Measurements from ENCODE around the gene ORM1. TPM values are rescaled to one million over a fixed set of nuclear protein-coding genes. Genes with fewer than 3 reads are reported as not detected.

ORM1 gene
- total RNA-seq, 1 experiment from 2014 or later: 4.4 TPM

DNA sequence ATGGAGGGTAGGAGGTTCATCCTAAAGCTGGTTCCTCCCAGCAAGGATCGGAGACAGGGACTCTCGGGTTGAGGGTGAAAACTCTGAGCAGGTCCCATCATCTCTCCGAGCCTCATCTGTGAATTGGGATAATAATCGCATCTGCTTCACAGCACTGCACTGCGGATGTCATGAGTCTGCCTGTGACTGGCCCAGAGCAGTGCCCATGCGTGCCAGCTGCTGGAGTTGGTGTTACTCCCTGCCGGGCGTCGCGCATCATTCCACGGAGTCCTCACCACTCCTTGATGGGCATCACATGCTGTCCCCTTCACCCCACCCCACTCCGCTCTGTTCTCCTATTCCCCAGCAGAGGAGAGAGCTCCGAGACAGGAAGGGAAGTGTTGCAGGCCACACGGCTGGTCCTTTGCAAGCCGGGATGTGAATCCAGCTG is 35.1 kb upstream of the ORM1 start:
- Histone ChIP-seq H3K27me3 (ENCODE audit: insufficient read depth, low read length) (no peaks in the 10 kb centered on the region), H2BK20ac (ENCODE audit: low read depth, low read length, poor library complexity, severe bottlenecking) (no peak overlapping the region), H3K27ac (ENCODE audit: insufficient read length, low read depth, low read length) (no peak overlapping the region), H3K4me1 (ENCODE audit: insufficient read depth, low read length) (0 out of 2 replicates have a peak, but pooled peaks cover 3% of the 10 kb centered on the region), H3K18ac (ENCODE audit: insufficient read length, low read depth, low read length) (peak overlapping the region; percentile 59), H4K91ac (ENCODE audit: insufficient read length, low read depth, low read length) (no peak overlapping the region), H4K20me1 (ENCODE audit: control insufficient read depth, insufficient read depth, insufficient read length) (no peaks in the 10 kb centered on the region), H4K5ac (ENCODE audit: insufficient read length, low read depth, low read length) (no peak overlapping the region), H3K23me2 (ENCODE audit: insufficient read length, low read depth, low read length, poor library complexity, severe bottlenecking) (no peaks in the 10 kb centered on the region), H2BK15ac (ENCODE audit: low read depth, low read length) (no peak overlapping the region), H3K14ac (ENCODE audit: insufficient read depth, low read length) (peak overlapping the region; percentile 62), H3T11ph (ENCODE audit: low read length) (no peak overlapping the region), H4K8ac (replicated peaks; ENCODE audit: insufficient read length, low read depth, low read length) (no peak overlapping the region), H2BK5ac (ENCODE audit: insufficient read length, low read length) (no peak overlapping the region), H2BK120ac (ENCODE audit: low read depth, low read length, poor library complexity, severe bottlenecking) (no peak overlapping the region), H3K9ac (ENCODE audit: extremely low read depth, insufficient read length, low read length) (no peak overlapping the region), H3K4me2 (ENCODE audit: insufficient read depth, insufficient read length, low read length) (no peak overlapping the region), H2AK5ac (ENCODE audit: insufficient read length, low read length) (no peak overlapping the region), H3K4ac (ENCODE audit: low read depth, low read length) (no peak overlapping the region), H3K23ac (ENCODE audit: insufficient read length, low read depth, low read length) (no peak overlapping the region), H2AFZ (ENCODE audit: low read length) (no peak overlapping the region), H3K56ac (ENCODE audit: insufficient read length, low read depth, low read length) (no peak overlapping the region), H3K79me2 (ENCODE audit: insufficient read depth, low read length) (no peaks in the 10 kb centered on the region), H2BK12ac (ENCODE audit: insufficient read length, low read depth, low read length) (no peak overlapping the region), H3K9me3 (ENCODE audit: control insufficient read depth, low read depth, low read length) (no peaks in the 10 kb centered on the region), H3K79me1 (ENCODE audit: insufficient read depth, low read depth, low read length, poor library complexity, severe bottlenecking) (no peaks in the 10 kb centered on the region)
- Mint-ChIP-seq H3K9me3 (no peaks in the 10 kb centered on the region; a peak in 1 of 5 replicates), H3K27ac (peak overlapping the region in 1 of 3 experiments; percentile 79; a peak in 3 of 7 replicates), H3K36me3 (ENCODE audit: insufficient read depth in 1 of 3, low read depth in 3 of 3) (peaks cover 1 to 13% (median 6%) of the 10 kb centered on the region in 3 experiments), H3K27me3 (ENCODE audit: low read depth) (no peaks in the 10 kb centered on the region), H3K4me3 (peak overlapping the region in 1 of 2 experiments; percentile 23; a peak in 1 of 5 replicates), H3K4me1 (peaks cover 14 to 29% of the 10 kb centered on the region in 2 experiments)
- no CpG with 5 or more reads among the region's 15 CpGs for WGBS (ENCODE audit: extremely low coverage, insufficient read length, low lambda C conversion rate)
- TF ChIP-seq, protein P1, sequence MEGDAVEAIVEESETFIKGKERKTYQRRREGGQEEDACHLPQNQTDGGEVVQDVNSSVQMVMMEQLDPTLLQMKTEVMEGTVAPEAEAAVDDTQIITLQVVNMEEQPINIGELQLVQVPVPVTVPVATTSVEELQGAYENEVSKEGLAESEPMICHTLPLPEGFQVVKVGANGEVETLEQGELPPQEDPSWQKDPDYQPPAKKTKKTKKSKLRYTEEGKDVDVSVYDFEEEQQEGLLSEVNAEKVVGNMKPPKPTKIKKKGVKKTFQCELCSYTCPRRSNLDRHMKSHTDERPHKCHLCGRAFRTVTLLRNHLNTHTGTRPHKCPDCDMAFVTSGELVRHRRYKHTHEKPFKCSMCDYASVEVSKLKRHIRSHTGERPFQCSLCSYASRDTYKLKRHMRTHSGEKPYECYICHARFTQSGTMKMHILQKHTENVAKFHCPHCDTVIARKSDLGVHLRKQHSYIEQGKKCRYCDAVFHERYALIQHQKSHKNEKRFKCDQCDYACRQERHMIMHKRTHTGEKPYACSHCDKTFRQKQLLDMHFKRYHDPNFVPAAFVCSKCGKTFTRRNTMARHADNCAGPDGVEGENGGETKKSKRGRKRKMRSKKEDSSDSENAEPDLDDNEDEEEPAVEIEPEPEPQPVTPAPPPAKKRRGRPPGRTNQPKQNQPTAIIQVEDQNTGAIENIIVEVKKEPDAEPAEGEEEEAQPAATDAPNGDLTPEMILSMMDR (conservative IDR thresholded peaks at IDR 0.05): no peak
- DNase-seq: no peak
